ENCODE measurements around the gene WRAP73. TPM values are rescaled to one million over a fixed set of nuclear protein-coding genes. Genes with fewer than 3 reads are reported as not detected.

WRAP73 gene
- total RNA-seq, 1 donor from 2014 or later, result 14.4 TPM

DNA sequence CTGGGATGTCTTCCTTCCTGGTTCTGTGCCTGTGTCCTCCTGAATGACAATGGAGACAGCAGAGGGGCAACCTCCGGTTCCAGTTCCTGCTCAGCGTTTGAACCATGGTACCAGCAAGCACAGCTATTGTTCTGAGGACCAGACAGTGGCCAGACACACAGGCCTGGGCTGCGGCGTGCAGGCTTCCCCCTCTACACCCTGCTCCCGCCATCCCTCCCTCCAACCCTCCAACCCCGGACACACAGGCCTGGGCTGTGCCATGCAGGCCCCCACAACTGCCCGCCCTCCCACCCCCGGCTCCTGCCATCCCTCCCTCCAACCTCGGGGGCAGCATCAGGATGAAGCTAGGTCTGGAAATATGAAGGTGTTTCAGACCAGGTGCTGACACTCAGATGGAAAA is 33.0 kb downstream of the WRAP73 start:
- Histone ChIP-seq H3K27me3 (no peaks in the 10 kb centered on the region), H3K9me3 (no peaks in the 10 kb centered on the region), H3K36me3 (no peaks in the 10 kb centered on the region), H3K4me3 (no peak overlapping the region), H3K4me1 (peaks cover 0 to 2% of the 10 kb centered on the region in 2 donors), H3K27ac (no peak overlapping the region)
- TF ChIP-seq, protein P1, sequence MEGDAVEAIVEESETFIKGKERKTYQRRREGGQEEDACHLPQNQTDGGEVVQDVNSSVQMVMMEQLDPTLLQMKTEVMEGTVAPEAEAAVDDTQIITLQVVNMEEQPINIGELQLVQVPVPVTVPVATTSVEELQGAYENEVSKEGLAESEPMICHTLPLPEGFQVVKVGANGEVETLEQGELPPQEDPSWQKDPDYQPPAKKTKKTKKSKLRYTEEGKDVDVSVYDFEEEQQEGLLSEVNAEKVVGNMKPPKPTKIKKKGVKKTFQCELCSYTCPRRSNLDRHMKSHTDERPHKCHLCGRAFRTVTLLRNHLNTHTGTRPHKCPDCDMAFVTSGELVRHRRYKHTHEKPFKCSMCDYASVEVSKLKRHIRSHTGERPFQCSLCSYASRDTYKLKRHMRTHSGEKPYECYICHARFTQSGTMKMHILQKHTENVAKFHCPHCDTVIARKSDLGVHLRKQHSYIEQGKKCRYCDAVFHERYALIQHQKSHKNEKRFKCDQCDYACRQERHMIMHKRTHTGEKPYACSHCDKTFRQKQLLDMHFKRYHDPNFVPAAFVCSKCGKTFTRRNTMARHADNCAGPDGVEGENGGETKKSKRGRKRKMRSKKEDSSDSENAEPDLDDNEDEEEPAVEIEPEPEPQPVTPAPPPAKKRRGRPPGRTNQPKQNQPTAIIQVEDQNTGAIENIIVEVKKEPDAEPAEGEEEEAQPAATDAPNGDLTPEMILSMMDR (IDR thresholded peaks at IDR 0.05), result no peak
- DNase-seq (ENCODE audit: low spot score in 2 of 2), result no peak
- intact Hi-C loops (cut with DNase I), result no loop called here

DNA sequence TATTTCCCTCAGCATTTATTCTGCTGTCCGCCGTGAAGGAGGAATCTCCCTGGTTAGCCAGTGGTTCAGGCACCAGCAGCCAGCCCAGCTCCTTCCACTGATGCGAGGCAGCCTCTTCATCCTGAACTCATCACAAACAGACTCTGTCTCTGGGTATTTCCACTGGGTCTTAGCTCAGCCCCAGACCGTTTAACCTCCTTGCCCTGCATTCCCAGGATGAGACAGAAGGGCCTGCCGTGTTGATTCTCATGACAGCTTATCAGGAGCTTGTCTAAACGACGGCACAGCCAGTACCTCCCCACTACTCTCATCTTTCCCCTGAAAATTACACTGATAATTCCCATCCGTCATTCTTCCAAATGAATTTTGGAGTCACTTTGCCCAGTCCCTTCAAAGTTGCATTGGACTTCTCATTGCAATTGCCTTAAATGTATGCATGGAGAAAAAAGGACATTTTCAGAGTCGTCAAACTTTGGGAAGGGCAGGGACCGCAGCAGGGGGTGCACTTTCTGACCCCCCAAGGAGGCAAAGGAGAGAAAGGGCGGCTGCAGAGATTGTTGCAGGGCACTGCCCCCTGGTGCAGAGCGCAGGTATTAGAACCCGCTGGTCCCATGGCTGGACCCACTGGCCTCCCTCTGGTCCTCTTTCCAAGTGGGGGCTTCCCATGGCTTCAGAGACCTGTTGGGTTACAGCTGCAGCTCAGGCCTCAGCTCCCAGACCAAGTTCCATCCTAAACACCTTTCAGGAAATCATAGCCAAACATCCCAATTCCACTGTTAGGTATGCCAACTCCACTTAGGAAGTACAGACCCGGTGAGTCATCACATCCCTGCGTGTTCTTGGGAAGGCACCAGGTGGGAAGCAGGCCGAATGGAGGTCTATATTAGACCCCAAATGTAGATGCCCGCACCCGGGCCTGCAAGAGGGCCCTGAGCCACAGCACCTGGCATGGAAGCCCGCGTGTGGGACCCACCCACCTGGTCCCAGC is 34.9 kb downstream of the WRAP73 start:
- TF ChIP-seq, protein P1 (IDR thresholded peaks at IDR 0.05), result peak in 2 of 3 experiments; percentile 42 to 60
- intact Hi-C loops (cut with DNase I), result no loop called here
- Histone ChIP-seq H3K4me3 (no peak overlapping the region), H3K4me1 (peaks cover 3 to 17% of the 10 kb centered on the region in 2 donors), H3K36me3 (no peaks in the 10 kb centered on the region), H3K9me3 (no peaks in the 10 kb centered on the region), H3K27ac (no peak overlapping the region), H3K27me3 (no peaks in the 10 kb centered on the region)
- no peak for DNase-seq (ENCODE audit: low spot score in 2 of 2)

DNA sequence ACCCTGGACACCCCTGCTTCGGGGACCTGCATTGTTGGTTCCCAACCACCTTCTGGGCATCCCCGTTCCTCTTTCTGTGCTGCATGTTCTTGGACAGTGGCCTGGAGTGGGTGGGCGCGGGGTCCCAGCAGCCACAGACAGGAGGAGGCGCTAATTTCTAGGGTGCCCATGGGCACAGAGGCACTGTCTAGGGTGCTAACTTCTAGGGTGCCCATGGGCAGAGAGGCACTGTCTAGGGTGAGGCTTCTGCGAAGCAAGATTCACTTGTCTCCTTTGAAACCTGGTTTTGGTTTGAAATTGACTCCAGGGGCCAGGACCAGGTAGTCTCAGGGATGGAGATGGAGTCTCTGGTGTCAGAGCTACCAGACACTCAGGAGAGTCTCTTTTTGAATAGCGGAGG is 37.8 kb downstream of the WRAP73 start:
- H3K27me3 ChIP-seq, result peaks cover 6% of the 10 kb centered on the region
- H3K36me3 ChIP-seq, result no peaks in the 10 kb centered on the region
- H3K9me3 ChIP-seq, result no peaks in the 10 kb centered on the region
- no peak overlapping the region for H3K27ac ChIP-seq
- no peak for DNase-seq (ENCODE audit: low spot score in 2 of 2)
- TF ChIP-seq, protein P1 (IDR thresholded peaks at IDR 0.05), result no peak
- intact Hi-C loops (cut with DNase I), result no loop called here
- H3K4me3 ChIP-seq, result peak overlapping the region in 1 of 2 donors; percentile 59
- H3K4me1 ChIP-seq, result peaks cover 3 to 15% of the 10 kb centered on the region in 2 donors

DNA sequence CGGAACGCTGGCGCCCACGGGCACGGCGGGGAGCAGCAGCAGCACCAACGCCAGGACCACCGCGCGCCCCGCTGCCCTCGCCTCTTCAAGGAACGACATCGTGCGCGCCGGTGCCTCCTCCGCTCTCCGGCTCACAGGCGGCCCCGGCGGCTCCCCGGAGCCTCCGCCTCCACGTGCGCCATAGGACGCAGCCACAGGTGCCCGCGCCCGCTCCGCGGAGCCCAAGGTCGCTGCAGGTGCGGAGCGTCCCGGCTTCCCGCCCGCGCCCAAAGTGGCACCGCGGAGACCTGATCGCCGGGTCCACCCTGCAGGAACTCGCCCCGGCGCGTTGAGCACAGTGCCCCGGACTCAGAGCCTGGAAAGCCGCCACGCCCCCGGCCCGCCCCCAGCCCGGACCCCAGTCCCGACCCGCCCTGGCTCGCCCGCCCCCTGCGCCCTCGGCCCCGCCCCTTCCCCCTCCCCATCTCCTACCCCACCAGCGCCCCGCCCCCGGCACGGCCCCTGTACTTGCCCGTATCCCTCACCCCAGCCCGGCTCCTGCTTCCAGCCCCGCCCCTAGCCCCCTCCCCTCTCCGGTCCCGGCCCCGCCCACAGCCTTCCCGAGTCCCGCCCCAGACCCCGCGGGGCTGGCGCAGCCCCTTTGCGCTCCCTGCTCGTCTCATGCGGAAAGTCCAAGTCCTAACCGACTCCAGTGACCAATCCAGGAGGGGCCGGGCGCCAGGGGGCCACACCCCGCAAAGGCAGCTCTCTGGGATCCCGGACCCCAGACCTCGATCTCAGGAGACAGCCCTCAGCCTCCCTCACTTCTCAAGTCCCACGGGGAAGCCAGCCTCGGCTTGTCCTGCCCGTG is 38.5 kb downstream of the WRAP73 start, which contains the start of gene MEGF6:
Gene MEGF6 (minus strand): TSS at position 339 of the 850 bp plus-strand sequence. CDS start 240 bp downstream, at position 99.
- Histone ChIP-seq H3K27me3 (peaks cover 6% of the 10 kb centered on the region), H3K4me1 (peaks cover 3 to 15% of the 10 kb centered on the region in 2 donors), H3K36me3 (no peaks in the 10 kb centered on the region), H3K9me3 (no peaks in the 10 kb centered on the region), H3K4me3 (peak within 1 kb of the TSS; percentile 53 to 59), H3K27ac (no peak within 1 kb of the TSS)
- TF ChIP-seq, protein P1 (IDR thresholded peaks at IDR 0.05), result no peak
- intact Hi-C loops (cut with DNase I), result no loop called here
- no peak for DNase-seq (ENCODE audit: low spot score in 2 of 2)

DNA sequence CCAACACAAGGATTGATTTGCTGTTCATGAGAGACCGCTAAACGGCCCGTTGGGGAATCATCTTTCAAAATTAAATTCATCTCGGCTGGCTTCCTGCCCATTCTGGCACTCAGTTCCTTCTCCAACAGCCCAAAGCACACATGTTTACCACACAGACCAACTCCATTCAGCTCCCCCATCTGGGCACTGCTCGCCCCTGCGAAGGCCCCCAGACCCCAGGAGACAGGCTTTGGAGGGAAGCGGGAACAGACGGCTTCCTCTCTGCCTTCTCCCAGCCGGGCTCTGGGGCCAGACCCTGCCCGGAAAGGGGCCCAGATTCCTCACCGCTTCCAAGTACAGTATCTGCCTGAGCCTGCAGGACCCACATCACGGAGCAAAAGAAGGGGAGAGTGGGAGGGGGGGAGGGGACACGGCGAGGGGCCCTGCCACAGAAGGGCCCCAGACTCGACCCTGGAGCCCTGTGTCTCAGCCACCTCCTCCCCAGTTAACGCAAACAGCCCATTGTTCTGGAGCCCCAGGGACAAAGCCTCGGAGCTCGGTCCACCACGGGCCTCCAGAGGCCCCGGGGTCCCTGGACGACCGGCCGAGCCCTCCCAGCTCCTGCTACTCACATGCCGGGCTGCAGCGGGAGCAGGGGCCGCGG is 39.3 kb downstream of the WRAP73 start:
- peaks cover 6% of the 10 kb centered on the region for H3K27me3 ChIP-seq
- no peaks in the 10 kb centered on the region for H3K36me3 ChIP-seq
- intact Hi-C loops (cut with DNase I), result no loop called here
- H3K27ac ChIP-seq, result no peak overlapping the region
- no peaks in the 10 kb centered on the region for H3K9me3 ChIP-seq
- TF ChIP-seq, protein P1 (IDR thresholded peaks at IDR 0.05), result no peak
- H3K4me1 ChIP-seq, result peaks cover 3 to 15% of the 10 kb centered on the region in 2 donors
- no peak for DNase-seq (ENCODE audit: low spot score in 2 of 2)
- H3K4me3 ChIP-seq, result peak overlapping the region; percentile 53 to 59
